SK-N-SH treated with all-trans-retinoic acid at 6 μM for 48 hours (cell line): ENCODE data around the gene ATP10B.
"Not testable (repeated sequence)": the region's sequence is repeated elsewhere in the genome, so short reads cannot be mapped to it uniquely, and the experiment has no call there.

Experiments
- ATAC-seq: fragments of 200-7000 bp; cut with Tn5 transposase; 3 replicates; pipeline ENCODE4 v1.9.1; 2020; ENCODE audit warnings: mild to moderate bottlenecking, moderate library complexity
- ARNTL ChIP-seq: fragments of 450-650 bp; formaldehyde crosslinking; IDR thresholded peaks from 2 replicates; pipeline ENCODE4 v1.5.0; 2020; ENCODE audit warnings: low read depth, mild to moderate bottlenecking, moderate library complexity, borderline replicate concordance
- BACH2 ChIP-seq: fragments of 250-450 bp; sonication (Bioruptor Pico); IDR thresholded peaks from 2 replicates; pipeline ENCODE4 v1.9.0; 2021; ENCODE audit warnings: mild to moderate bottlenecking, borderline replicate concordance
- CSDC2 ChIP-seq: fragments of 250-450 bp; sonication (Bioruptor Pico); IDR thresholded peaks from 2 replicates; pipeline ENCODE4 v1.5.0; 2020; ENCODE audit warnings: mild to moderate bottlenecking, moderate library complexity
- ESRRG ChIP-seq: fragments of 250-450 bp; sonication (Bioruptor Pico); IDR thresholded peaks from 2 replicates; pipeline ENCODE4 v1.6.1; 2021; ENCODE audit warnings: mild to moderate bottlenecking
- GLIS3 ChIP-seq: fragments of 250-450 bp; sonication (Bioruptor Pico); IDR thresholded peaks from 2 replicates; pipeline ENCODE4 v1.5.0; 2020; ENCODE audit warnings: mild to moderate bottlenecking, moderate library complexity
- ISL1 ChIP-seq: fragments of 250-450 bp; sonication (Bioruptor Pico); IDR thresholded peaks from 2 replicates; pipeline ENCODE4 v2.1.2; 2022; ENCODE audit warnings: mild to moderate bottlenecking, moderate library complexity
- OSR1 ChIP-seq: fragments of 250-450 bp; sonication (Bioruptor Pico); IDR thresholded peaks from 2 replicates; pipeline ENCODE4 v1.8.0; 2022; ENCODE audit warnings: moderate library complexity, mild to moderate bottlenecking, inconsistent platforms
- PATZ1 ChIP-seq: fragments of 250-450 bp; sonication (Bioruptor Pico); IDR thresholded peaks from 2 replicates; pipeline ENCODE4 v1.8.0; 2020; ENCODE audit warnings: mild to moderate bottlenecking, moderate library complexity, borderline replicate concordance
- POU6F1 ChIP-seq: fragments of 250-450 bp; sonication (Bioruptor Pico); IDR thresholded peaks from 2 replicates; pipeline ENCODE4 v1.8.0; 2021; ENCODE audit warnings: low read depth, mild to moderate bottlenecking, moderate library complexity, borderline replicate concordance
- PPARA ChIP-seq: fragments of 250-450 bp; sonication (Bioruptor Pico); IDR thresholded peaks from 2 replicates; pipeline ENCODE4 v1.5.0; 2020; ENCODE audit warnings: mild to moderate bottlenecking, borderline replicate concordance
- RARB ChIP-seq: fragments of 250-450 bp; sonication (Bioruptor Pico); IDR thresholded peaks from 2 replicates; pipeline ENCODE4 v1.8.0; 2021; ENCODE audit warnings: mild to moderate bottlenecking, moderate library complexity
- SNAI2 ChIP-seq: fragments of 250-450 bp; sonication (Bioruptor Pico); IDR thresholded peaks from 2 replicates; pipeline ENCODE4 v1.5.0; 2020; ENCODE audit warnings: mild to moderate bottlenecking, moderate library complexity
- TCF4 ChIP-seq: fragments of 250-450 bp; sonication (Bioruptor Pico); IDR thresholded peaks from 2 replicates; pipeline ENCODE4 v1.8.0; 2021; ENCODE audit warnings: mild to moderate bottlenecking, moderate library complexity, borderline replicate concordance
- TOX ChIP-seq: fragments of 250-450 bp; sonication (Bioruptor Pico); IDR thresholded peaks from 2 replicates; pipeline ENCODE4 v1.8.0; 2021; ENCODE audit warnings: mild to moderate bottlenecking, moderate library complexity, borderline replicate concordance
- ZC3H10 ChIP-seq: fragments of 250-450 bp; sonication (Bioruptor Pico); IDR thresholded peaks from 2 replicates; pipeline ENCODE4 v1.5.1; 2021; ENCODE audit warnings: mild to moderate bottlenecking, moderate library complexity
- ZFP3 ChIP-seq: fragments of 250-450 bp; sonication (Bioruptor Pico); IDR thresholded peaks from 2 replicates; pipeline ENCODE4 v1.5.0; 2020; ENCODE audit warnings: mild to moderate bottlenecking, moderate library complexity
- ZFP30 ChIP-seq: fragments of 450-650 bp; formaldehyde crosslinking; IDR thresholded peaks from 2 replicates; pipeline ENCODE4 v1.5.0; 2022; ENCODE audit warnings: mild to moderate bottlenecking, moderate library complexity
- ZNF70 ChIP-seq: fragments of 450-650 bp; formaldehyde crosslinking; IDR thresholded peaks from 2 replicates; pipeline ENCODE4 v1.5.0; 2020; ENCODE audit warnings: mild to moderate bottlenecking, moderate library complexity
- TF ChIP-seq, protein P1 (sequence below): fragments of 250-450 bp; sonication (Bioruptor Pico); IDR thresholded peaks from 2 replicates; pipeline ENCODE4 v1.5.1; 2020; ENCODE audit warnings: low read depth, mild to moderate bottlenecking, moderate library complexity
- TF ChIP-seq, protein P2 (sequence below): fragments of 250-450 bp; sonication (Bioruptor Pico); IDR thresholded peaks from 2 replicates; pipeline ENCODE4 v1.5.1; 2021; ENCODE audit warnings: mild to moderate bottlenecking, moderate library complexity
- TF ChIP-seq, protein P3 (sequence below): fragments of 250-450 bp; sonication (Bioruptor Pico); IDR thresholded peaks from 2 replicates; pipeline ENCODE4 v1.5.0; 2020; ENCODE audit warnings: mild to moderate bottlenecking, moderate library complexity

ATP10B gene

DNA sequence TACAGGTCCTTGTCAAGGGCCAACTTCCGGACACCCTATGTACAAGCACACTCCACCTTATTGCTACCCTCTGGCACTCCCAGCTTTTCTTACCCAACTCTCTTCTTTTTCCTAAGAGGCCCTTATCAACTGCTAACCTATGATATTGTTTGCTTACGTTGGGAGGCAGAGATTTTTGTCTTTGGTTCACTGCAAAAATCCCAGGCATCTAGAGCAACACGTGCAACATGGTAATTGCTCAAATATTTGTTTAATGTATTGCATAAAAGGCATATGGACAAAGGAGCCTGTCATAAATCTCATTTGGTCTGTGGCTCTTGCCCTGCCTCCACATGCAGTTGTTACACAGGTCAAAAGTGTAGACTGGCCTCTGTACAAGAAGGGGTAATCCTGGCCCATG lies 35.8 kb upstream of the ATP10B start:
- ATAC-seq, result no peak
- TF ChIP-seq ESRRG (CRISPR knock-in tag) (no peak), TOX (CRISPR knock-in tag) (no peak), PPARA (no peak), ARNTL (CRISPR knock-in tag) (no peak), PATZ1 (no peak), TCF4 (CRISPR knock-in tag) (no peak), SNAI2 (CRISPR knock-in tag) (no peak), RARB (CRISPR knock-in tag) (no peak), BACH2 (no peak), OSR1 (CRISPR knock-in tag) (no peak), ZC3H10 (CRISPR knock-in tag) (no peak), ZNF70 (no peak)
- TF ChIP-seq, protein P1, sequence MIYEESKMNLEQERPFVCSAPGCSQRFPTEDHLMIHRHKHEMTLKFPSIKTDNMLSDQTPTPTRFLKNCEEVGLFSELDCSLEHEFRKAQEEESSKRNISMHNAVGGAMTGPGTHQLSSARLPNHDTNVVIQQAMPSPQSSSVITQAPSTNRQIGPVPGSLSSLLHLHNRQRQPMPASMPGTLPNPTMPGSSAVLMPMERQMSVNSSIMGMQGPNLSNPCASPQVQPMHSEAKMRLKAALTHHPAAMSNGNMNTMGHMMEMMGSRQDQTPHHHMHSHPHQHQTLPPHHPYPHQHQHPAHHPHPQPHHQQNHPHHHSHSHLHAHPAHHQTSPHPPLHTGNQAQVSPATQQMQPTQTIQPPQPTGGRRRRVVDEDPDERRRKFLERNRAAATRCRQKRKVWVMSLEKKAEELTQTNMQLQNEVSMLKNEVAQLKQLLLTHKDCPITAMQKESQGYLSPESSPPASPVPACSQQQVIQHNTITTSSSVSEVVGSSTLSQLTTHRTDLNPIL (CRISPR knock-in tag), result no peak
- TF ChIP-seq, protein P2, sequence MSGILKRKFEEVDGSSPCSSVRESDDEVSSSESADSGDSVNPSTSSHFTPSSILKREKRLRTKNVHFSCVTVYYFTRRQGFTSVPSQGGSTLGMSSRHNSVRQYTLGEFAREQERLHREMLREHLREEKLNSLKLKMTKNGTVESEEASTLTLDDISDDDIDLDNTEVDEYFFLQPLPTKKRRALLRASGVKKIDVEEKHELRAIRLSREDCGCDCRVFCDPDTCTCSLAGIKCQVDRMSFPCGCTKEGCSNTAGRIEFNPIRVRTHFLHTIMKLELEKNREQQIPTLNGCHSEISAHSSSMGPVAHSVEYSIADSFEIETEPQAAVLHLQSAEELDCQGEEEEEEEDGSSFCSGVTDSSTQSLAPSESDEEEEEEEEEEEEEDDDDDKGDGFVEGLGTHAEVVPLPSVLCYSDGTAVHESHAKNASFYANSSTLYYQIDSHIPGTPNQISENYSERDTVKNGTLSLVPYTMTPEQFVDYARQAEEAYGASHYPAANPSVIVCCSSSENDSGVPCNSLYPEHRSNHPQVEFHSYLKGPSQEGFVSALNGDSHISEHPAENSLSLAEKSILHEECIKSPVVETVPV (CRISPR knock-in tag), result no peak
- TF ChIP-seq, protein P3, sequence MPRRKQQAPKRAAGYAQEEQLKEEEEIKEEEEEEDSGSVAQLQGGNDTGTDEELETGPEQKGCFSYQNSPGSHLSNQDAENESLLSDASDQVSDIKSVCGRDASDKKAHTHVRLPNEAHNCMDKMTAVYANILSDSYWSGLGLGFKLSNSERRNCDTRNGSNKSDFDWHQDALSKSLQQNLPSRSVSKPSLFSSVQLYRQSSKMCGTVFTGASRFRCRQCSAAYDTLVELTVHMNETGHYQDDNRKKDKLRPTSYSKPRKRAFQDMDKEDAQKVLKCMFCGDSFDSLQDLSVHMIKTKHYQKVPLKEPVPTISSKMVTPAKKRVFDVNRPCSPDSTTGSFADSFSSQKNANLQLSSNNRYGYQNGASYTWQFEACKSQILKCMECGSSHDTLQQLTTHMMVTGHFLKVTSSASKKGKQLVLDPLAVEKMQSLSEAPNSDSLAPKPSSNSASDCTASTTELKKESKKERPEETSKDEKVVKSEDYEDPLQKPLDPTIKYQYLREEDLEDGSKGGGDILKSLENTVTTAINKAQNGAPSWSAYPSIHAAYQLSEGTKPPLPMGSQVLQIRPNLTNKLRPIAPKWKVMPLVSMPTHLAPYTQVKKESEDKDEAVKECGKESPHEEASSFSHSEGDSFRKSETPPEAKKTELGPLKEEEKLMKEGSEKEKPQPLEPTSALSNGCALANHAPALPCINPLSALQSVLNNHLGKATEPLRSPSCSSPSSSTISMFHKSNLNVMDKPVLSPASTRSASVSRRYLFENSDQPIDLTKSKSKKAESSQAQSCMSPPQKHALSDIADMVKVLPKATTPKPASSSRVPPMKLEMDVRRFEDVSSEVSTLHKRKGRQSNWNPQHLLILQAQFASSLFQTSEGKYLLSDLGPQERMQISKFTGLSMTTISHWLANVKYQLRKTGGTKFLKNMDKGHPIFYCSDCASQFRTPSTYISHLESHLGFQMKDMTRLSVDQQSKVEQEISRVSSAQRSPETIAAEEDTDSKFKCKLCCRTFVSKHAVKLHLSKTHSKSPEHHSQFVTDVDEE, result no peak

DNA sequence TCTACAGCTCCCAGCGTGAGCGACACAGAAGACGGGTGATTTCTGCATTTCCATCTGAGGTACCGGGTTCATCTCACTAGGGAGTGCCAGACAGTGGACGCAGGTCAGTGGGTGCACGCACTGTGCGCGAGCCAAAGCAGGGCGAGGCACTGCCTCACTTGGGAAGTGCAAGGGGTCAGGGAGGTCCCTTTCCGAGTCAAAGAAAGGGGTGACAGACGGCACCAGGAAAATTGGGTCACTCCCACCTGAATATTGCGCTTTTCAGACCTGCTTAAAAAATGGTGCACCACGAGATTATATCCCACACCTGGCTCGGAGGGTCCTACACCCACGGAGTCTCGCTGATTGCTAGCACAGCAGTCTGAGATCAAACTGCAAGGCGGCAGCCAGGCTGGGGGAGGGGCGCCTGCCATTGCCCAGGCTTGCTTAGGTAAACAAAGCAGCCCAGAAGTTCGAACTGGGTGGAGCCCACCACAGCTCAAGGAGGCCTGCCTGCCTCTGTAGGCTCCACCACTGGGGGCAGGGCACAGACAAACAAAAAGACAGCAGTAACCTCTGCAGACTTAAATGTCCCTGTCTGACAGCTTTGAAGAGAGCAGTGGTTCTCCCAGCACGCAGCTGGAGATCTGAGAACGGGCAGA lies 21.7 kb upstream of the ATP10B start:
- not testable (repeated sequence) for ATAC-seq

DNA sequence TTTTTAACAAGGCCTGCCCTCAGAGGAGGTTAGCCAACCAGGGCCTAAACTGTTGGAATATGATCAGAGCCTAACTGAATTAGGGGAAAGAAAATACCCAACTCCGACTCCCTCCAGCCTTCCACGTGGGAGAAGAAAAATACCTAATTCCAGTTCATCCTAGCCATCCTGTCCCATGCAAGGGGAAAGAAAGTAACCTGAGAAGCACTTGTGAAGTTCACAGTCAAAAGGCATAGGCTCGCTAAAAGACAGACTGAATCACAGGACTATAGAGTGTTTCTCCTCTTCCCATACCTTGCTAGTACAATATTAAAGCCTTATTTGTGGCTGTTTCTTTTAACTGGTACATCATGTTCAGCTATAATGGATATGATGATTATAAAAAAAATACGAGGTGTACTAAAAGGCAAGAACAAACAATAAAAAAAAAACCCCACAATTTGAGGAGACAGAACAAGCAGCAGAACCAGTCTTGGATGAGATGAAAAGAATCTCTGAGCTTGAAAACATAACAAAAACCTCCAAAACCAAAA lies 18.0 kb upstream of the ATP10B start:
- no peak for ATAC-seq
- TF ChIP-seq, protein P2 (CRISPR knock-in tag), result no peak
- TF ChIP-seq SNAI2 (CRISPR knock-in tag) (no peak), ZFP3 (CRISPR knock-in tag) (no peak), ARNTL (CRISPR knock-in tag) (no peak), CSDC2 (CRISPR knock-in tag) (no peak), POU6F1 (CRISPR knock-in tag) (no peak), GLIS3 (no peak), ISL1 (CRISPR knock-in tag) (no peak), PPARA (no peak), ZNF70 (no peak), ESRRG (CRISPR knock-in tag) (no peak), ZFP30 (no peak), PATZ1 (no peak)
- TF ChIP-seq, protein P3, result no peak
